Mammary epithelial cell (primary cell): ENCODE data around the gene RPTOR.

Experiments
- EZH2 ChIP-seq: IDR thresholded peaks from 2 replicates; pipeline ENCODE4 v1.6.1; 2012; ENCODE audit warnings: low read length, inconsistent platforms, borderline replicate concordance
- TF ChIP-seq, protein P1 (sequence below), 2 donors: IDR thresholded peaks in 1 of 2; conservative IDR thresholded peaks in 1 of 2; 2 replicates each; pipeline ENCODE4 v1.5.1; 2011 to 2012; ENCODE audit warnings: inconsistent platforms in 2 of 2, low read length in 2 of 2, mild to moderate bottlenecking in 2 of 2, control low read depth in 1 of 2, low read depth in 1 of 2; ENCODE audit not compliant: insufficient read depth in 1 of 2; ENCODE audit errors: extremely low read depth in 1 of 2

GRCh38 chr17:80760511-80760911, 215.9 kb downstream of the RPTOR start:
- TF ChIP-seq, protein P1, sequence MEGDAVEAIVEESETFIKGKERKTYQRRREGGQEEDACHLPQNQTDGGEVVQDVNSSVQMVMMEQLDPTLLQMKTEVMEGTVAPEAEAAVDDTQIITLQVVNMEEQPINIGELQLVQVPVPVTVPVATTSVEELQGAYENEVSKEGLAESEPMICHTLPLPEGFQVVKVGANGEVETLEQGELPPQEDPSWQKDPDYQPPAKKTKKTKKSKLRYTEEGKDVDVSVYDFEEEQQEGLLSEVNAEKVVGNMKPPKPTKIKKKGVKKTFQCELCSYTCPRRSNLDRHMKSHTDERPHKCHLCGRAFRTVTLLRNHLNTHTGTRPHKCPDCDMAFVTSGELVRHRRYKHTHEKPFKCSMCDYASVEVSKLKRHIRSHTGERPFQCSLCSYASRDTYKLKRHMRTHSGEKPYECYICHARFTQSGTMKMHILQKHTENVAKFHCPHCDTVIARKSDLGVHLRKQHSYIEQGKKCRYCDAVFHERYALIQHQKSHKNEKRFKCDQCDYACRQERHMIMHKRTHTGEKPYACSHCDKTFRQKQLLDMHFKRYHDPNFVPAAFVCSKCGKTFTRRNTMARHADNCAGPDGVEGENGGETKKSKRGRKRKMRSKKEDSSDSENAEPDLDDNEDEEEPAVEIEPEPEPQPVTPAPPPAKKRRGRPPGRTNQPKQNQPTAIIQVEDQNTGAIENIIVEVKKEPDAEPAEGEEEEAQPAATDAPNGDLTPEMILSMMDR (conservative IDR thresholded peaks at IDR 0.05 in 1 of 2, IDR thresholded peaks at IDR 0.05 in 1 of 2; ENCODE audit: extremely low read depth in 1 of 2, insufficient read depth in 1 of 2, low read depth in 1 of 2, low read length in 2 of 2), result no peak
- TF ChIP-seq EZH2, result no peak
